MCF 10A (cell line): ENCODE measurements around the gene ARPC1B. TPM values are rescaled to one million over a fixed set of nuclear protein-coding genes. Genes with fewer than 3 reads are reported as not detected.
"Not testable (repeated sequence)": the region's sequence is repeated elsewhere in the genome, so short reads cannot be mapped to it uniquely, and the experiment has no call there.

Experiments used
- BruUV-seq: library from RNA; stranded (reverse); fragments of 400-500 nt; replicated peaks from 2 replicates; lab custom pipeline; 2021; lab: Mats Ljungman, UMichigan
- CTCF ChIA-PET: fragments of 300-600 bp; sonication (Branson Sonifier 250); formaldehyde crosslinking; extraction: SDS; loops from one replicate; lab custom pipeline; 2021; ENCODE audit warnings: antibody characterized with exemption, inconsistent platforms; lab: Yijun Ruan, JAX
- POLR2A ChIA-PET: fragments of 300-600, 350-650 bp; sonication (Branson Sonifier 250); formaldehyde crosslinking; extraction: SDS; loops from one replicate; lab custom pipeline; 2020; ENCODE audit warnings: antibody characterized with exemption, inconsistent platforms; lab: Yijun Ruan, JAX
- DNase-seq: peaks from one replicate; pipeline ENCODE4 v3.0.0-alpha.2; 2018; ENCODE audit not compliant: unreplicated experiment
- H3K27ac Mint-ChIP-seq: one replicate; pipeline ENCODE4 v1.8.0; 2022; ENCODE audit warnings: mild to moderate bottlenecking, low read depth, mixed read lengths; ENCODE audit not compliant: unreplicated experiment
- H3K27me3 Mint-ChIP-seq: one replicate; pipeline ENCODE4 v1.8.0; 2022; ENCODE audit warnings: mixed read lengths; ENCODE audit not compliant: insufficient read depth, unreplicated experiment
- H3K36me3 Mint-ChIP-seq: one replicate; pipeline ENCODE4 v1.8.0; 2022; ENCODE audit warnings: mild to moderate bottlenecking, moderate library complexity, mixed read lengths; ENCODE audit not compliant: insufficient read depth, unreplicated experiment
- H3K4me1 Mint-ChIP-seq: one replicate; pipeline ENCODE4 v1.8.0; 2022; ENCODE audit warnings: mixed read lengths; ENCODE audit not compliant: insufficient read depth, unreplicated experiment
- H3K4me3 Mint-ChIP-seq: one replicate; pipeline ENCODE4 v1.8.0; 2022; ENCODE audit warnings: mild to moderate bottlenecking, moderate library complexity, mixed read lengths; ENCODE audit not compliant: unreplicated experiment
- H3K9me3 Mint-ChIP-seq: one replicate; pipeline ENCODE4 v1.8.0; 2022; ENCODE audit warnings: mixed read lengths; ENCODE audit not compliant: unreplicated experiment
- CTCF ChIP-seq: fragments of 200-600 bp; IDR thresholded peaks from one replicate; pipeline ENCODE4 v1.8.0; 2022; ENCODE audit warnings: antibody characterized with exemption, mild to moderate bottlenecking; ENCODE audit not compliant: unreplicated experiment
- intact Hi-C: fragments of 100-400 bp; cut with micrococcal nuclease; formaldehyde crosslinking; loops from 2 replicates; pipeline ENCODE4 v1.14.1; 2022
- total RNA-seq: library from RNA; stranded (reverse); gene quantifications from 2 replicates; pipeline ENCODE4 v1.2.3, GENCODE V29; 2022

The ARPC1B gene
- total RNA-seq, 1 experiment from 2014 or later, result 174 TPM

- no peak for TF ChIP-seq CTCF
- H3K27ac Mint-ChIP-seq, result no peak overlapping the region
- no peaks in the 10 kb centered on the region for H3K27me3 Mint-ChIP-seq
- intact Hi-C loops, result no loop called here
- no peaks in the 10 kb centered on the region for H3K9me3 Mint-ChIP-seq
- ChIA-PET POLR2A (interaction anchor here (1.2 kb wide), 1 partner anchor 19 kb away, joined by 5 read pairs; no protein-coding TSS in a partner anchor), CTCF (interaction anchor here (0.9 kb wide), 1 partner anchor 14 kb away, joined by 4 read pairs; no protein-coding TSS in a partner anchor)
- peaks cover 57% of the 10 kb centered on the region for H3K36me3 Mint-ChIP-seq
- DNase-seq, result no peak
- no peaks in the 10 kb centered on the region for H3K4me1 Mint-ChIP-seq
- no TSS peak for BruUV-seq
- no peak overlapping the region for H3K4me3 Mint-ChIP-seq
Measured at GRCh38 chr7:99429756-99430155, 55.2 kb downstream of the ARPC1B start.

GRCh38 chr7:99431756-99432540 lies 57.4 kb downstream of the ARPC1B start:
- H3K4me3 Mint-ChIP-seq, CTCF ChIA-PET, H3K4me1 Mint-ChIP-seq, DNase-seq, intact Hi-C loops, POLR2A ChIA-PET, H3K9me3 Mint-ChIP-seq, H3K27ac Mint-ChIP-seq, H3K27me3 Mint-ChIP-seq, BruUV-seq: not testable (repeated sequence)
- peaks cover 63% of the 10 kb centered on the region for H3K36me3 Mint-ChIP-seq

- CTCF ChIA-PET, result interaction anchor here (0.5 kb wide), 1 partner anchor 591 kb away, joined by 3 read pairs; no protein-coding TSS in a partner anchor
- Mint-ChIP-seq H3K27me3 (no peaks in the 10 kb centered on the region), H3K4me1 (no peaks in the 10 kb centered on the region), H3K36me3 (peaks cover 57% of the 10 kb centered on the region), H3K4me3 (no peak overlapping the region), H3K9me3 (no peaks in the 10 kb centered on the region), H3K27ac (no peak overlapping the region)
- POLR2A ChIA-PET, result interaction anchor here (0.7 kb wide), 2 partner anchors 24 to 34 kb away, joined by 3 read pairs; partner anchors contain the start of gene BUD31
- BruUV-seq, result no TSS peak
- no peak for DNase-seq
- TF ChIP-seq CTCF, result no peak
- intact Hi-C loops, result no loop called here
Measured at GRCh38 chr7:99433158-99433557, 58.6 kb downstream of the ARPC1B start.

GRCh38 chr7:99437946-99438572 lies 63.5 kb downstream of the ARPC1B start:
- Mint-ChIP-seq H3K36me3 (peaks cover 46% of the 10 kb centered on the region), H3K27me3 (no peaks in the 10 kb centered on the region), H3K27ac (peak overlapping the region; percentile 97), H3K4me3 (peak overlapping the region; percentile 94), H3K4me1 (peaks cover 5% of the 10 kb centered on the region), H3K9me3 (no peaks in the 10 kb centered on the region)
- intact Hi-C loops, result no loop called here
- ChIA-PET POLR2A (interaction anchor here (0.7 to 3.2 kb wide), 15 partner anchors 11 to 650 kb away, joined by 3 to 33 read pairs (median 6); partner anchors contain the start of genes ARPC1A, ATP5MF, BUD31 and PDAP1), CTCF (interaction anchor here (0.8 to 1.3 kb wide), 2 partner anchors 22 to 400 kb away, joined by 3 read pairs; no protein-coding TSS in a partner anchor)
- no peak for DNase-seq
- BruUV-seq, result no TSS peak
- no peak for TF ChIP-seq CTCF
